OCI-LY7 (cell line): ENCODE results near the gene ADGRD1. TPM values are rescaled to one million over a fixed set of nuclear protein-coding genes. Genes with fewer than 3 reads are reported as not detected.

Experiments used
- BruUV-seq: library from RNA; stranded (reverse); fragments of 400-500 nt; replicated peaks from 2 replicates; lab custom pipeline; 2021; lab: Mats Ljungman, UMichigan
- CTCF ChIA-PET: fragments of 300-600 bp; sonication (Branson Sonifier 250); formaldehyde crosslinking; loops from one replicate; lab custom pipeline; 2022; ENCODE audit warnings: antibody characterized with exemption; ENCODE audit not compliant: unreplicated experiment; lab: Charles Lee
- POLR2A ChIA-PET: fragments of 300-600 bp; sonication (Branson Sonifier 250); formaldehyde crosslinking; loops from one replicate; lab custom pipeline; 2022; ENCODE audit warnings: antibody characterized with exemption; lab: Charles Lee
- DNase-seq: peaks from one replicate; pipeline ENCODE4 v3.0.0-alpha.2; 2015; ENCODE audit warnings: low spot score
- H2AFZ ChIP-seq: fragments of 200-600 bp; sonication (generic), shearing (Covaris generic); 2 replicates; pipeline ENCODE4 v1.6.1; 2014; ENCODE audit warnings: mild to moderate bottlenecking, antibody characterized with exemption, low read length, moderate library complexity
- H3K27ac ChIP-seq: fragments of 200-600 bp; sonication (generic); 2 replicates; pipeline ENCODE4 v1.5.1; 2014; ENCODE audit warnings: mixed run types, low read depth, mild to moderate bottlenecking, moderate library complexity, low read length, inconsistent platforms; ENCODE audit not compliant: poor library complexity, severe bottlenecking
- H3K36me3 ChIP-seq: fragments of 200-600 bp; sonication (generic); 2 replicates; pipeline ENCODE4 v1.6.1; 2014; ENCODE audit warnings: mild to moderate bottlenecking, antibody characterized with exemption, low read length, moderate library complexity, mixed read lengths; ENCODE audit not compliant: insufficient read depth
- H3K4me1 ChIP-seq: fragments of 200-600 bp; sonication (generic); 2 replicates; pipeline ENCODE4 v1.5.1; 2014; ENCODE audit warnings: mild to moderate bottlenecking, low read length; ENCODE audit not compliant: insufficient read depth, poor library complexity, severe bottlenecking
- H3K4me2 ChIP-seq: fragments of 200-600 bp; sonication (generic); 2 replicates; pipeline ENCODE4 v1.6.1; 2014; ENCODE audit warnings: mild to moderate bottlenecking, low read length
- H3K4me3 ChIP-seq: fragments of 200-600 bp; sonication (generic); 2 replicates; pipeline ENCODE4 v1.5.1; 2014; ENCODE audit warnings: mild to moderate bottlenecking, low read depth, low read length; ENCODE audit not compliant: poor library complexity, severe bottlenecking
- H3K79me2 ChIP-seq: fragments of 200-600 bp; sonication (generic); 2 replicates; pipeline ENCODE4 v1.6.1; 2016; ENCODE audit warnings: low read depth, mild to moderate bottlenecking, low read length, moderate library complexity, mixed read lengths; ENCODE audit not compliant: insufficient read depth
- H3K9me2 ChIP-seq: fragments of 200-600 bp; sonication (generic); 2 replicates; pipeline ENCODE4 v1.6.1; 2016; ENCODE audit warnings: mild to moderate bottlenecking, low read length, mixed read lengths; ENCODE audit not compliant: insufficient read depth
- H3K9me3 ChIP-seq: fragments of 200-600 bp; sonication (generic); 2 replicates; pipeline ENCODE4 v1.6.1; 2014; ENCODE audit warnings: mild to moderate bottlenecking, mixed run types, low read length, mixed read lengths
- H4K20me1 ChIP-seq: fragments of 200-600 bp; sonication (generic); 2 replicates; pipeline ENCODE4 v1.6.1; 2014; ENCODE audit warnings: mild to moderate bottlenecking, antibody characterized with exemption, low read length, moderate library complexity, mixed read lengths; ENCODE audit not compliant: insufficient read depth
- EZH2phosphoT487 ChIP-seq: fragments of 200-600 bp; sonication (generic); IDR thresholded peaks from 2 replicates; pipeline ENCODE4 v1.6.1; 2018; ENCODE audit warnings: low read depth, borderline replicate concordance, mild to moderate bottlenecking, mixed run types, antibody characterized with exemption, low read length, moderate library complexity, mixed read lengths
- intact Hi-C: fragments of 100-400 bp; cut with micrococcal nuclease; formaldehyde crosslinking; loops from one replicate; pipeline ENCODE4 v1.10.0; 2022; ENCODE audit not compliant: unreplicated experiment
- total RNA-seq, 2 experiments: library from RNA; depleted of rRNA in 1 of 2; stranded (reverse); fragments of >200 nt in 1 of 2; shearing (Covaris generic) in 1 of 2; gene quantifications; 2 replicates each; pipeline ENCODE4 v1.2.3, GENCODE V29; 2014 to 2022
- TF ChIP-seq, protein P1 (sequence below): fragments of 200-600 bp; sonication (generic); conservative IDR thresholded peaks from 2 replicates; pipeline ENCODE4 v1.5.1; 2014; ENCODE audit warnings: mild to moderate bottlenecking, antibody characterized with exemption, low read length, moderate library complexity, mixed read lengths

The ADGRD1 gene
- total RNA-seq, 2 experiments from 2014 or later: 1.0 to 1.7 TPM

DNA sequence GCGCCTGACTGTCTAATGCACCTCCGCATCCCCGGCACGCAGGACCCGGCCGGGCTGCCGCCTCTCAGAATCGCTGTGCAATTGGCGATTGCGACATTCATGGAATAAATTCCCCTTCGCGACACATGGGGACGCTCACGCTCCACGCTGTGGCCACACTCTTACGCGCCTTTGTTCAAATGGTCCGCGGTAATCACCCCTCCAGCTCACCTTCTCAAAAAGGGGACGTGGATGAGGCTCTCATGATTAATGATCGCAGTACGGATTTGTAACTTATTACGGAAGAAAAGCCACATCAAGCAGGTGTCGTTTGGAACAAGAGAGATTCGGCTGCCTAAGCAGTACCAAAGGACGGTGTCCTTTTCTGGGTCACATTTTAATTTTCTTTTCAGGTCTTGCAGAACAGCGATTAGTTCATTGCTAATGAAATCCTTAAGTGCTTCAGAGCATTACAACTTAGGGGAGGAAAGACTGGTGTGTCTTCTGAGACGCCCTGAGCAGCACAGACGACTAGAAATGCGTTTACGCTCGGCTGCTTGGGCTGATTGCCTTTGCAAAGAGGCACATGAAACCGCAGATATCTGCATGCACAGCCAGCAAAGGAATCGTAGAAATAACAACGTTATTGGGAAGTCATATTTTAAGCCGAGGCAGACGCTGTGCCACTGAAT, 37.3 kb upstream of the ADGRD1 start:
- no TSS peak for BruUV-seq
- peak overlapping the region; percentile 93; the same call in 1 of the 2 replicates for H2AFZ ChIP-seq

DNA sequence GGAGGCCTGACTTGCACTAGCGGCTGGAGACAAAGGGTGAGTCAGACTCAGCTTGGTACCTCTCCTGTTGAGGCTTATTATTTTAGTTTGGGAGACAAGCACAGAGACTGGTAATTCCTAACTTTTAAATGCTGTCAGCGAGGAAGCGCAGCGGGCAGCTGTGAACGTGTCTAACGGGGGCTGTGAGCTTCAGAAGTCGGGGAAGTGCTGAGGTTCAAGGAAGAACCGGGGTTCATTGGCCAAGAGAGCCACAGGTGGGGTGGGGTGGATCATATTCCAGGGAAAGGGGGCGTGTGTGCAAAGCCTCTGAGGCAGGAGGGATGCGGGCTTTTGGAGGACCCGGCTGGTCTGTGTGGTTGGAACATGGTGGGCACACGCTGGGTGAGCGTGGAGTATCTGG, 36.1 kb upstream of the ADGRD1 start:
- Histone ChIP-seq H3K4me2 (no peak overlapping the region), H3K79me2 (no peaks in the 10 kb centered on the region), H3K27ac (no peak overlapping the region), H3K4me3 (no peak overlapping the region), H2AFZ (no peak overlapping the region), H3K36me3 (no peaks in the 10 kb centered on the region), H3K4me1 (peaks cover 14% of the 10 kb centered on the region), H4K20me1 (no peaks in the 10 kb centered on the region), H3K9me2 (no peaks in the 10 kb centered on the region), H3K9me3 (no peaks in the 10 kb centered on the region)
- no peak for DNase-seq
- CTCF ChIA-PET: interaction anchor here (1.0 to 2.8 kb wide), 2 partner anchors 17 to 215 kb away, joined by 3 to 11 read pairs; no protein-coding TSS in a partner anchor
- BruUV-seq: no TSS peak
- intact Hi-C loops: loop anchor here (2.0 to 10.0 kb wide), 3 partner anchors 117 to 537 kb away; no protein-coding TSS in a partner anchor
- no peak for TF ChIP-seq EZH2phosphoT487
- TF ChIP-seq, protein P1, sequence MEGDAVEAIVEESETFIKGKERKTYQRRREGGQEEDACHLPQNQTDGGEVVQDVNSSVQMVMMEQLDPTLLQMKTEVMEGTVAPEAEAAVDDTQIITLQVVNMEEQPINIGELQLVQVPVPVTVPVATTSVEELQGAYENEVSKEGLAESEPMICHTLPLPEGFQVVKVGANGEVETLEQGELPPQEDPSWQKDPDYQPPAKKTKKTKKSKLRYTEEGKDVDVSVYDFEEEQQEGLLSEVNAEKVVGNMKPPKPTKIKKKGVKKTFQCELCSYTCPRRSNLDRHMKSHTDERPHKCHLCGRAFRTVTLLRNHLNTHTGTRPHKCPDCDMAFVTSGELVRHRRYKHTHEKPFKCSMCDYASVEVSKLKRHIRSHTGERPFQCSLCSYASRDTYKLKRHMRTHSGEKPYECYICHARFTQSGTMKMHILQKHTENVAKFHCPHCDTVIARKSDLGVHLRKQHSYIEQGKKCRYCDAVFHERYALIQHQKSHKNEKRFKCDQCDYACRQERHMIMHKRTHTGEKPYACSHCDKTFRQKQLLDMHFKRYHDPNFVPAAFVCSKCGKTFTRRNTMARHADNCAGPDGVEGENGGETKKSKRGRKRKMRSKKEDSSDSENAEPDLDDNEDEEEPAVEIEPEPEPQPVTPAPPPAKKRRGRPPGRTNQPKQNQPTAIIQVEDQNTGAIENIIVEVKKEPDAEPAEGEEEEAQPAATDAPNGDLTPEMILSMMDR: no peak
- POLR2A ChIA-PET: interaction anchor here (1.8 kb wide), 1 partner anchor 12 kb away, joined by 5 read pairs; no protein-coding TSS in a partner anchor

More for the DNA sequence above, 37.3 kb upstream of the ADGRD1 start:
- DNase-seq: peak; percentile 83
- peak overlapping the region; percentile 43 for H3K4me3 ChIP-seq
- no peaks in the 10 kb centered on the region for H4K20me1 ChIP-seq
- H3K27ac ChIP-seq: peak overlapping the region; percentile 7
- H3K4me1 ChIP-seq: peaks cover 14% of the 10 kb centered on the region
- no peaks in the 10 kb centered on the region for H3K36me3 ChIP-seq
- H3K9me2 ChIP-seq: no peaks in the 10 kb centered on the region
- intact Hi-C loops: loop anchor here (1.0 to 10.0 kb wide), 6 partner anchors 63 to 538 kb away; no protein-coding TSS in a partner anchor
- TF ChIP-seq EZH2phosphoT487: no peak
- TF ChIP-seq, protein P1: peak; percentile 99
- H3K9me3 ChIP-seq: peaks cover 10% of the 10 kb centered on the region
- POLR2A ChIA-PET: interaction anchor here (0.6 to 1.8 kb wide), 2 partner anchors 13 to 24 kb away, joined by 3 to 5 read pairs; no protein-coding TSS in a partner anchor
- peak overlapping the region; percentile 66 for H3K4me2 ChIP-seq
- CTCF ChIA-PET: interaction anchor here (1.0 to 2.8 kb wide), 3 partner anchors 18 to 216 kb away, joined by 3 to 11 read pairs (median 4); no protein-coding TSS in a partner anchor
- no peaks in the 10 kb centered on the region for H3K79me2 ChIP-seq
